ENCODE data around the gene PFDN6. TPM values are rescaled to one million over a fixed set of nuclear protein-coding genes. Genes with fewer than 3 reads are reported as not detected.

PFDN6 gene
- polyA plus RNA-seq, 3 donors = 26.0 to 36.2 (median 28.4) TPM

DNA sequence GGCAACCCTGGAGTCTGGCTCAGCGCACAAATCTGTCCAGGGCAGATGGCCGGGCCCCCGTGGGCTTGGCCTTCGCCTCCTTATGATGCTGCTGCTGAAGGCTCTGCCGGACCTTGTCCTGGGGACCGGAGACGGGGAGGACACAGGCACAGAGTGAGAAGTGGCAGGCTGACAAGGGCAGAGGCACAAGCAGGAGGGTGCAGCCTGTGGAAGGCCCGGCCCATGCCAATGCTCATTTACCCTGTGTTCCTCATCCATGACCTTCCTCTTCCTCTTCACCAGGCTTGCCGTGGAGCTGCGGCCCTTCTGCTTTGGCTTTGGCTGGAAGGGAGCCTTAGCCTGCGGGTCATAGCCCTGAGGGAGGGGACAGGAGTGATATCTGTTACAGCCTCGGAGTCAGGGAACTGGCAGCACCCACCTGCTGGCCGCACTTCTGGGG is 10.1 kb upstream of the PFDN6 start:
- no peaks in the 10 kb centered on the region for H3K27me3 ChIP-seq (ENCODE audit: control insufficient read depth in 2 of 2, insufficient read depth in 2 of 2, low read length in 2 of 2)
- H3K27ac ChIP-seq (ENCODE audit: low read depth in 1 of 2, low read length in 2 of 2) = peak overlapping the region; percentile 48 to 78
- no peak overlapping the region for H2AFZ ChIP-seq (ENCODE audit: insufficient read depth, low read depth, low read length, poor library complexity, severe bottlenecking)
- H3K4me3 ChIP-seq (replicated peaks in 1 of 3; ENCODE audit: low read depth in 2 of 3, low read length in 3 of 3) = no peak overlapping the region
- peaks cover 54% of the 10 kb centered on the region for H4K20me1 ChIP-seq (ENCODE audit: insufficient read depth, low read length)
- no peaks in the 10 kb centered on the region for H3K9me3 Mint-ChIP-seq
- 94% methylated on average over 8 of the region's 13 CpGs for WGBS (ENCODE audit: insufficient coverage)
- H3K4me2 ChIP-seq (replicated peaks; ENCODE audit: extremely low read depth, low read length, poor library complexity, severe bottlenecking) = peak overlapping the region; percentile 99
- no peaks in the 10 kb centered on the region for H3K9me3 ChIP-seq (replicated peaks in 1 of 2; ENCODE audit: control insufficient read depth in 1 of 2, insufficient read depth in 1 of 2, low read length in 2 of 2)
- intact Hi-C loops (cut with micrococcal nuclease) = no loop called here
- TF ChIP-seq, protein P1, sequence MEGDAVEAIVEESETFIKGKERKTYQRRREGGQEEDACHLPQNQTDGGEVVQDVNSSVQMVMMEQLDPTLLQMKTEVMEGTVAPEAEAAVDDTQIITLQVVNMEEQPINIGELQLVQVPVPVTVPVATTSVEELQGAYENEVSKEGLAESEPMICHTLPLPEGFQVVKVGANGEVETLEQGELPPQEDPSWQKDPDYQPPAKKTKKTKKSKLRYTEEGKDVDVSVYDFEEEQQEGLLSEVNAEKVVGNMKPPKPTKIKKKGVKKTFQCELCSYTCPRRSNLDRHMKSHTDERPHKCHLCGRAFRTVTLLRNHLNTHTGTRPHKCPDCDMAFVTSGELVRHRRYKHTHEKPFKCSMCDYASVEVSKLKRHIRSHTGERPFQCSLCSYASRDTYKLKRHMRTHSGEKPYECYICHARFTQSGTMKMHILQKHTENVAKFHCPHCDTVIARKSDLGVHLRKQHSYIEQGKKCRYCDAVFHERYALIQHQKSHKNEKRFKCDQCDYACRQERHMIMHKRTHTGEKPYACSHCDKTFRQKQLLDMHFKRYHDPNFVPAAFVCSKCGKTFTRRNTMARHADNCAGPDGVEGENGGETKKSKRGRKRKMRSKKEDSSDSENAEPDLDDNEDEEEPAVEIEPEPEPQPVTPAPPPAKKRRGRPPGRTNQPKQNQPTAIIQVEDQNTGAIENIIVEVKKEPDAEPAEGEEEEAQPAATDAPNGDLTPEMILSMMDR (IDR thresholded peaks at IDR 0.05) = no peak
- peak overlapping the region in 1 of 2 donors; percentile 11 for H3K4me3 Mint-ChIP-seq
- H3K36me3 ChIP-seq (replicated peaks in 1 of 2; ENCODE audit: control insufficient read depth in 1 of 2, insufficient read depth in 2 of 2, low read length in 2 of 2) = peaks cover 43 to 80% of the 10 kb centered on the region in 2 donors
- H3K27ac Mint-ChIP-seq = peak overlapping the region in 5 of 7 donors; percentile 26 to 83 (median 36)
- H3K4me1 ChIP-seq (ENCODE audit: control insufficient read depth in 1 of 2, insufficient read depth in 2 of 2, low read length in 2 of 2) = peaks cover 47 to 56% of the 10 kb centered on the region in 2 donors
- peaks cover 61% of the 10 kb centered on the region for H3K79me2 ChIP-seq (ENCODE audit: insufficient read depth, low read length)
- H3K4me1 Mint-ChIP-seq = peaks cover 52% of the 10 kb centered on the region
- H3K27me3 Mint-ChIP-seq (ENCODE audit: low read depth in 3 of 3) = no peaks in the 10 kb centered on the region
- peak in 1 of 3 donors; percentile 16 for DNase-seq
- peaks cover 39 to 74% of the 10 kb centered on the region in 2 donors for H3K36me3 Mint-ChIP-seq
- peak overlapping the region; percentile 25 for H3K9ac ChIP-seq (ENCODE audit: insufficient read depth, low read length, poor library complexity, severe bottlenecking)

DNA sequence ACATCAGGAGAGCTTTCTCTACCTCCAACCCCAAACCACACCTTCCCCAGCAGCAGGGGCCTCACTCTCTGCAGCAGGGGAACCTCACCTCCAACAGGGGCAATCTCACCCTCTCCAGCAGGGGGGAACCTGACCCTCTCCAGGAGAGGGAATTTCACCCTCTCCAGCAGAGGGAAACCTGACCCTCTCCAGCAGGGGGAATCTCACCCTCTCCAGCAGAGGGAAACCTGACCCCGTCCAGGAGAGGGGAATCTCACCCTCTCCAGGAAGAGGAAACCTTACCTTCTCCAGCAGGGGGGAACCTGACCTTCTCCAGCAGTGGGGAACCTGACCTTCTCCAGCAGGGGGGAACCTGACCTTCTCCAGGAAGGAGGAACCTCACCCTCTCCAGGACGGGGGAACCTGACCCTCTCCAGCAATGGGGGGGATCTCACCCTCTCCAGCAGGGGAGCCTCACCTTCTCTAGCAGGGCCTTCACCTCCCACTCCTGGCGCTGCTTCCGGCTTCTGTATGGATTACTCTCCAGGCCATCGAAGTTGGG is 9.4 kb upstream of the PFDN6 start:
- no peak overlapping the region for H3K4me3 Mint-ChIP-seq
- Histone ChIP-seq H3K9me3 (replicated peaks in 1 of 2; ENCODE audit: control insufficient read depth in 1 of 2, insufficient read depth in 1 of 2, low read length in 2 of 2) (no peaks in the 10 kb centered on the region), H3K4me1 (ENCODE audit: control insufficient read depth in 1 of 2, insufficient read depth in 2 of 2, low read length in 2 of 2) (peaks cover 40 to 48% of the 10 kb centered on the region in 2 donors), H3K4me3 (replicated peaks in 1 of 3; ENCODE audit: low read depth in 2 of 3, low read length in 3 of 3) (no peak overlapping the region), H3K9ac (ENCODE audit: insufficient read depth, low read length, poor library complexity, severe bottlenecking) (no peak overlapping the region), H3K4me2 (replicated peaks; ENCODE audit: extremely low read depth, low read length, poor library complexity, severe bottlenecking) (no peak overlapping the region), H2AFZ (ENCODE audit: insufficient read depth, low read depth, low read length, poor library complexity, severe bottlenecking) (no peak overlapping the region), H4K20me1 (ENCODE audit: insufficient read depth, low read length) (peaks cover 46% of the 10 kb centered on the region), H3K36me3 (replicated peaks in 1 of 2; ENCODE audit: control insufficient read depth in 1 of 2, insufficient read depth in 2 of 2, low read length in 2 of 2) (peaks cover 36 to 80% of the 10 kb centered on the region in 2 donors), H3K27ac (ENCODE audit: low read depth in 1 of 2, low read length in 2 of 2) (peak overlapping the region; percentile 2 to 48), H3K79me2 (ENCODE audit: insufficient read depth, low read length) (peaks cover 53% of the 10 kb centered on the region), H3K27me3 (ENCODE audit: control insufficient read depth in 2 of 2, insufficient read depth in 2 of 2, low read length in 2 of 2) (no peaks in the 10 kb centered on the region)
- peaks cover 46% of the 10 kb centered on the region for H3K4me1 Mint-ChIP-seq
- TF ChIP-seq, protein P1 (IDR thresholded peaks at IDR 0.05) = peak; percentile 45
- intact Hi-C loops (cut with micrococcal nuclease) = no loop called here
- H3K9me3 Mint-ChIP-seq = no peaks in the 10 kb centered on the region
- H3K36me3 Mint-ChIP-seq = peaks cover 38 to 71% of the 10 kb centered on the region in 2 donors
- 0% methylated on average over 1 of the region's 5 CpGs for WGBS (ENCODE audit: insufficient coverage)
- DNase-seq = peak; percentile 28 to 53 (median 29)
- H3K27ac Mint-ChIP-seq = peak overlapping the region in 4 of 7 donors; percentile 36 to 78 (median 44)
- H3K27me3 Mint-ChIP-seq (ENCODE audit: low read depth in 3 of 3) = no peaks in the 10 kb centered on the region
